GM21786 (cell line): Measurements from ENCODE around the gene TNFRSF19.

Experiments used
- ATAC-seq: cut with Tn5 transposase; IDR thresholded peaks from one replicate; pipeline ENCODE4 v1.9.1; 2021; ENCODE audit not compliant: unreplicated experiment

TNFRSF19 gene

DNA sequence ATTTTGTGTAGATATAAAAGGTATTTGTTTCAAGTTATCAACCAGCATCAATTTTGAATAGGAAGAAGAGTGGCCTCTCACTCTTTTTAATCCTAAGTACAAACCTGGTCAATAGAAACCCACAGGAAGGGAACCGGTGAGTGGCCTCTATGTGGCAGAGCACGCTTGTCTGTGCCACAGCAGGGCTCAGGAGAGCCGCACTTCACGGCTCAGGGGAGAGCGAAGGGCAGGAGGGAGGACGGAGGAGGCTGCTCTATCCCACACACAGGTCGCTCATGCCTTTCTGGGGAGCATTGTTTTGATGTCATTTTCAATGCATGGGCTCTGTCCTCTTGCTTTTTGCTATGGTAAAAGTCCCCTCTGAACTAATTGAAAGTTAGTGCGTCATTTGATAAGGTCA lies 57.2 kb downstream of the TNFRSF19 start:
- no peak for ATAC-seq

DNA sequence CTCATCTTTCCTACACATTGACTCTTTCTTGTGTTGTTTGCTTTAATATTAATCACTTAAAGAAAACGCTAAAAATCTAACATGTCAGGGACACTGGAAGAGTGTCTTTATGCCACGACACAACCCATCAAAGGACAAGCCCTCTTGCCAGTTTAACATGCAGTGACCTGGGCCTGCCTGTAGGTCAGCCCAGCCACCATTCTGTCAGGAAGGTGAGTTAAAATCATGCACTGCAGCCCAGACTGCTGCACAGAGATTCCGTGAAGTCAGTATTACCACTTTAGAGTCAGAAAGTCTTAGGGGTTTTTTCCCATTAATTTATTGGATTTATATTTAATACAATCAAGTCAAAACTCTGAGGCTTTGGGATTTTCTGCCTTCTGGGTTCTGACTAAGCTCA lies 58.0 kb downstream of the TNFRSF19 start:
- no peak for ATAC-seq

DNA sequence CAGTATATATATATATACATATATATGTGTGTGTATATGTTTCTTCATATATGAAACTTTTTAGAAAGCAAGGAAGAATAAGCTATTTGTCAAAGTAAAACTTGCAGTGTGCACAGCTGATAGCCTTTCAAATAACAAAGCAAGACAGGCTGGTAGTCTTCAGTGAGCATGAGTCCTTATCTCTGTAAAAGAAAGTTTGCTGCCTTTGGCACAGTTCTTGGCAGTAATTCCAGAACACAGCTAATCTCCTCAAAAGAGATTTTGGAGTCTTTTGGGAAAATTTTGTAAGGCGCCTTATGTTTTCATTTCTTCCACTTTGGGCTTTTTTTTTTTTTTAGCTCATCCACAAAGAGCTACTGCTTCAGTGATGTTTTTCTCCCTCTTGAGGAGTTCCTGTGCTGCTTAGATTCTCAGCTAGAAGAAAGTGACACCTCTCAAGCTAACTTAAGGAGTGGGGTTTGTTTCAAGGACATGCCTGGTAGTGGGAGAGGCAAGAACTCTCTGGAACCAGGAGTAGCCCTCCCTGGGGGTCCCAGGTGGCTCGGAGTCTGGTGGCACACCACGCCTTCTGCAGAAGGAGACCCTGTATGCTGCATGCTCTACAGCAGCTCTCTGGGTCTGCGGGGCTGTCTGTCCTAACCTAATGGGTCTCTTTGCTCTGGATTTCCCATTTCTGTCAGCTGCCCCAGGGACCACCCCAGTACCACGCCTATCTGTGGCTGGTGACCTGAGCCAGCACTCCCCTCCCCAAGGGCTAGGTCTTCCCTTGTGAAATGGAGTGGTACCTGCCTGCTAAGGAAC lies 58.8 kb downstream of the TNFRSF19 start:
- no peak for ATAC-seq

DNA sequence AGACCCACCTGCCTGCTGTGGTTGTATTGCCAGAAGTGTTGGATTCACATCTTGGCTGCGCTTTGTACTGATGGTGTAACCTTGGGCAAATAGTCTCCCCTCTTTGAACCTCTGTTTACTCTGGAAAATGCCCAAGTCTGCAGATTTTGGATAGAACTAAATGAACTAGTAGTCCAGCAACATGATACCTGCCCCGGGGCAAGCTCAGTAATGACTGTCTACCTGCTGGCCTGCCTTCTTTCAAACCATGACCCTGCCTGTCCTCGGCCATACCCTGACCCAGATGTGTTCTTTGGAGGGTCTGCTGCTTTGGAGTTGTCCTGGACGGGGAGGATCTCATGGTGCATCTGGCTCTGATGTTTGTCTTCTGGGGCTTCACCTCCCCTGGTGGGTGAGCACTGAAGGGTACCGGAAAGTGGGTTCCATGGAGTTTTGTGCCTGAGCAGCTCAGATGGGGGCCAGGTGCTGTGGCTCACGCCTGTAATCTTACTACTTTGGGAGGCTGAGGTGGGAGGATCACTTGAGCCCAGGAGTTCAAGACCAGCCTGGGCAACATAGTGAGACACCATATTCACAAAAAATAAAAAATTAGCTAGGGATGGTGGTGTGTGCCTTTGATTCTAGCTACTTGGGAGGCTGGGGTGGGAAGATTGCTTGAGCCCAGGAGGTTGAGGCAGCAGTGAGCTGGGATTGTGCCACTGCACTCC lies 59.5 kb downstream of the TNFRSF19 start:
- no peak for ATAC-seq

GRCh38 chr13:23630349-23631093 lies 60.3 kb downstream of the TNFRSF19 start:
- no peak for ATAC-seq

DNA sequence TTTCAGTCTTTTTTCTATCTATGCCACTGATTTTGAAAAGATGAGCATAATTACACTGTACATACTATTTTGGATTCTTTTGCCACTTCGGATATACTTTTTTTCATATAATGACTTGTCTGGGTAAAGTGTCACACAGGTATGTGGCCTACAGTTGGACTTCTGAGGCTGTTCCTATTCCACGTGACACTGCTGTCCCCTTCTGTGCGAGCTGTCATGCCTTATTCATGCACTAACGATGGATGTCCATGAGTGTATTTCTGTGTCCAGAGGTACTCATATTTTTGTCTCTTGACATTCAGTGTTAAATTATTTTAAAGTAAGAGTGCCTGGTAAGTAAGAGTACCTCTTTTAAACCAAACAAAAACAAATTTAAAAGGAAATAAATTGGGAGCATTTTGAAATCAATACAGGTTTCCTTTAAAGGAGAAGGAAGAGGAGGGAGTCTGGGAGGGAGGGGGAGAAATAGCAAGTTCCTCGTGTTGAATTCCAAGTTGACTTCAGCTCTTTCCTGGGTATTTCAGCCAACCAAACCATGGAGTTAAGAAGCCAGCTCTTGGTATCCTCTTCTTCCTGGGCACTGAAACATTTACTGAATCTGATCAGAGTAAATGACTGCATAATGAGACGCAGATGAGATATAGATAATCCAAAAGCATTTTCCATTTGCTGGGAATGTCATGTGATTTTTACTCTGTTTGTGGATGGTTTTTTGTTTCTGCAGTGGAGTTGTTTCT lies 61.3 kb downstream of the TNFRSF19 start:
- no peak for ATAC-seq

- ATAC-seq: no peak
Observed at GRCh38 chr13:23632048-23632582, 61.9 kb downstream of the TNFRSF19 start.

GRCh38 chr13:23632741-23633140 lies 62.5 kb downstream of the TNFRSF19 start:
- ATAC-seq: no peak

DNA sequence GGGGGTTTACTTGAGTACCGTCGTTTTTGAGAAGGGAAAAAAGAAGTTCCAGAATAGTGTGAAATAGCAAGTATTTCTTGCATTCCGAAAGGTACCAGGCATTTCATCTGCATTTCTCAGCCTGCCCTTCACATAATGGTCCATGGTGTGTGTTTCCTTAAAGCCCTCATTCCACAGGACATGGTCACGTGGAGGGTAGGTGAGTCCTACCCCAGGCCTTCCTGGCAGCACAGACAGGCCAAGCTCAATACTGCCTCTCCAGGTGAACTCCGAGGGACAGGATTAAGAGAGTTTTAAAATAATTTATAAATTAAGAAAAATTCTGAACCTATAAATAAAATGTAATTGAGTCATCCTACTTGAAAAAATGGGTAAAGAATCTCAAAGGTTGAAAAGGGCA lies 64.7 kb downstream of the TNFRSF19 start:
- no peak for ATAC-seq

GRCh38 chr13:23636360-23636759 lies 66.1 kb downstream of the TNFRSF19 start:
- no peak for ATAC-seq

DNA sequence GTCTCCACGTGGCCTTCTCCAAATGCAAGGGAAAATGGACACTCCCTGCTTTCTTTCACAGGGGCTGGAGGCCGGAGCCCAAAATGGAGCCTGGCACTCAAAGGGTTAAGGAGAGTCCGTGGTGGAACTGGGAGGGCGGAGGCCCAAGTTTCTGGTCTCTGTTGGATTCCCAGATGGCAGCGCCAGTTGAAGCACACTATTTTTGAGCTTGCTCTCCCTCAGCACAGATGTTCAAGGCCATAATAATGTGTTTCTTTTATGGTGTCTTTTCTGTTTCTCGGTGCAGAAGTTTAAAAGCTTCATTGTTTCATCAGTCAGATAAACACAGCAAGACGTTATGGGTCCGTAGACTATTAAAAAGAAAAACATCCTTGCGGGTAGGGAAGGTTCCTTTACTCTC lies 67.6 kb downstream of the TNFRSF19 start:
- ATAC-seq: no peak

- no peak for ATAC-seq
Observed at GRCh38 chr13:23639674-23640073, 69.5 kb downstream of the TNFRSF19 start.

GRCh38 chr13:23642110-23642509 lies 71.9 kb downstream of the TNFRSF19 start:
- no peak for ATAC-seq

DNA sequence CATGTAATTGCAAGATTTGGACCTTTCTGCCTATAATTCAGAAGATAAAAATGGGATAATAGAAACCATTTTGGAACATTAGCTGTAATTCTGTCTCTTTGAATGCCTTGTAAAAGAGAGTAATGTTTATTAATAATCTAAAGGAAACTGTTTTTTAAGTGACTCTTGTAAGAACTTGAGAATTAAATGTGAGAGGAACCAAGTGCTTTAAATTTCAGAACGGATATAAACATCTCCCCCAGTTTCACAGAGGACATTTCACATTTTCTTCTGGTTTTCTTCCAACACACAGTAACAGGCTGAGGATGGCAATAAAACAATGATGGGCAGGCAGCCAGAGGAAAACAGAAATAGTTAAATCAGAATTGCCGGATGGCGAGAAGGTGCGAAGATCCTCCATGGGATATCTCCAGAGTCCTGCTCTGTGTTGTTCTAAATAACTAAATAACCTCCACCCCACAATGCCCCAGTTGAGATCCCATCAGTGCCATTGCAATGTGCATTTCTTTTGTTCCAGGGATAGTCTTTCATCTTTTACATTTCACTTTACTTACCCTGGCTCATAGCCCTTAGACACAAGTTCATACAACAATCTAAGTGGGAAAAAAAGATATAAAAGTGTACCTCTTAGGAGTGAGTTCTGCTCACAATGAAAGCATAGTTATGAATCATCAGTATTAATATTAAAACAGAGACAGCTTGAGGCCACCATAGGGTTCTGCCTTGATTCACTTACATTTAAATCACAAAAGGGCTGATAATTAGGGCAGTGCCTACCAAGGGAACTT lies 73.3 kb downstream of the TNFRSF19 start:
- no peak for ATAC-seq

DNA sequence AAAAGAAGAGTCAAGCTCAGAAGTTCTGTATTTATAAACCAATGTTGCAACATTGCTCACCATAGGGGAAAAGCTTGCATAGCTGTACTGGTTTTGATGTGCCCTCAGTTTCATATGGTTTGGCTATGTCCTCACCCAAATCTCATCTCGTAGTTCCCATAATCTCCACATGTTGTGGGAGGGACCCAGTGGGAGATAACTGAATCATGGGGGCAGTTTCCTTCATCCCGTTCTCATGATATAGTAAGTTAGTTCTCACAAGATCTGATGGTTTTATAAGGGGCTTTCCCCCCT lies 73.9 kb downstream of the TNFRSF19 start:
- no peak for ATAC-seq

DNA sequence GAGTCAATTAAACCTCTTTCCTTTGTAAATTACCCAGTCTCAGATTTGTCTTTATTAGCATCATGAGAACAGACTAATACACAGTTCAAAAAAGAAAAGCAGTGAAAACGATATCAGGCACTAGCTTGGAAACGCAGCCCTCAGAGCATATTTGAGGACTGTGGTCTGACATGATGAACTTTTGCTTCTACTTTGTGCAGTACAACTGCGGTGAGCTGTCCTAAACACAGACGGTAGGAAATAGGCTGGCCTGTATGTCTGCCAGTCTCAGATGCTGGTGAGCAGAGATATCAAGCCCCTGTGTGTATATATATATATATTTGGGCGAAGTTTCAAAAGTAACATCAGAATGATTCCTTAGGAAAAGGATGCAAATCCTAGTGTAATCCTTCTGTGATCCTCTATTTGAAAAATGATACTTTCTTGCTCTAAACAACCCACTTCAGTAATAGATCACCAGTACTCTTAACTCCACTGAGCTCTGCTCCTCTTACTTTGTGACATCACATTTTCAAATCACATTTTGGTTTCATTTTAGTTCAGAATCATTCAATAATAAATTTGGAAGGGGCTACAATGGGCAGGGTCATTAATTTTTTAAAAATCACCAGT lies 74.4 kb downstream of the TNFRSF19 start:
- ATAC-seq: no peak

DNA sequence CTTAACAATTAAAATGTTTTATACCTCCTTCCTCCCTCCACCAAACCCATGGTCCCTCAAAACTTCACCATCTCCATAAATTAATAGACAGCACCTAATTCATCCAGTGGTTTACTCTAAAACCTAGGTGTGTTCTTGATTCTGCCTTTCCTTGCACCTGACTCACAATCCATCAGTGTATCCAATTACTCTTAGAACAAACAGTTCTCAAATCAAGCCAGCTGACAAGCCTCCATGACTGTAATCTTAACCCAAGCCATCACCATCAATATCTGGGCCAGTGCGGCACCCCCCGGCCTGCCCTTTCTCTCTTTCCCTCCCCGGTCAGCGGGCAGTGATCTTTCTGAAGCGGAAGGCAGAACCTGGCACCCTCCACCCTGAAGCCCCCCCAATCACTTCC lies 75.6 kb downstream of the TNFRSF19 start:
- ATAC-seq: no peak

DNA sequence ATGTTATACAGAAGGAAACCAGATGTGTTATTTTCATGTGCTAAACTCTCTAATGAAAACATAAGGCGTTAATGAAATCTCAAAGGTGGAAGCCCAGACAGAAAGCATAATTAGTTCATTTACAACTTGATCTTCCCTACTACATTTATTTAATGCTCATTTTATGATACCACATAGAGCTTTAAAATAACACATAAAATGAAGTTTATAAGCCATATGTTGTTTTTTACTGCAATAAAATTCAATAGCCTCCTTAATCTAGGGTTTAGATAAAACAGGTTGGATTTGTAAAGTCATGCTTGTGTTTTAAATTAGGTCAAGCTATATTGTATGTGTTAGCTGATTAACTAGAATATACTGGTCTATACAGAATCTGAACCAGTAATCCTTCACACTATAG lies 81.2 kb downstream of the TNFRSF19 start:
- no peak for ATAC-seq

DNA sequence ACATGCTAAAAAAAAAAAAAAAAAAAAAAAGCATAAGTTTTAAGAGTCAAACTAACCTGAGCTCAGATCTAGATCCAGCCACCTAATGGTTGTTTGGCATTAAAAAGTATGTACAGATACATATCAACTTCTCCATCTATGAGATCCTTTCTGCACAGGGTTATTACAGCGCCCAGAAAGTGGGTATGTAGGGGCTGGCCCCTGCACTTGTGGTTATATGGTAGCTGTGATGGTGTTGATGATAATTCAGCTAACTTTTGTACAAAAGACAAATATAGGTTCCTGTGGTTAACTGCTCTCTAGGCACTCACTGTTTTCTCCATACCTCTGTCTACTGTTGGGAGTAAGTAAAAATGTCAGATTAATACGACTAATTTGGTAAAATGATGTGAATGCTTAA lies 81.7 kb downstream of the TNFRSF19 start:
- ATAC-seq: no peak
